Muscle of arm (tissue), 12 donors: ENCODE data around the gene LDLRAD3. TPM values are rescaled to one million over a fixed set of nuclear protein-coding genes. Genes with fewer than 3 reads are reported as not detected.

Source experiments
- DNase-seq: peaks from one replicate; pipeline ENCODE4 v3.0.0-alpha.2; 2013
- polyA plus RNA-seq, 12 donors: library from polyadenylated mRNA; unstranded; fragments of 120-200 nt; gene quantifications; one replicate each; pipeline ENCODE4 v1.2.1, GENCODE V29; 2013; ENCODE audit not compliant: insufficient read length in 12 of 12

The LDLRAD3 gene
- polyA plus RNA-seq, 12 donors, result 18.9 to 29.9 (median 25.4) TPM; not detected in 1

DNA sequence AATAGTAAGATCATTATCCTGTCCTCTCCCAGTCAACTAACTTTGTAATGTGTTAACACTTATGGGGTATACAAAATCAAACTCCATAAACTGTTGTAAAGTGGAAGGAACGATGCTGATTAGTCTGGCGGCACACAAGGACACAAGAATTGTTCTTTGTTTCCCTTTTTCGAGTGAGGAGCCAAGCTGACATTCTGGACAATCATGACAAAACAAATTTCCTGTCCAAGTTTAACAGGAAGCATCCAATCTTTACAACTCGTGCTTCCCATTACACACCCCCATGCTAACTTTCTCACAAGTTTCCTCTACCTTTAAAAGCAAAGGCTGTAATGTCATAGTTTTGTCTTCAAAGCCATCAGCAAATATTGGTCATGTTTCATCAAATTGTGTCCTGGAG, 20.4 kb upstream of the LDLRAD3 start:
- DNase-seq, result no peak

DNA sequence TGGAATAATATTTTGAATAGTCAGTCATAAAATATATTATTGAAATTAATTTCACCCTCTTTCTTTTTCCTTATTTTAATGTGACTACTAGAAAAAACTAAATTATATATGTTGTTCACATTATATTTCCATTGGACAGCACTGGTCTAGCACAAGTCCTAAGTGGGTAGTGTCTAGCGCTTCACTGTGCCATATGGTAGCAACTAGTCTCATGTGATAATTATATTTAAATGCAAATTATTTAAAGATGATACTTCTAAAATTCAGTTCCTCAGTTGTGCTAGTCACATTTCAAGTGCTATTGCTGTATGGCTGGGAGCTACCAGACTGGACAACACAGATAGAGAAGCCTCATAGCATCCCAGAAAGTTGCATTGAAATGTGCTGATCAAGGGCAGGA, 19.1 kb upstream of the LDLRAD3 start:
- DNase-seq, result no peak

DNA sequence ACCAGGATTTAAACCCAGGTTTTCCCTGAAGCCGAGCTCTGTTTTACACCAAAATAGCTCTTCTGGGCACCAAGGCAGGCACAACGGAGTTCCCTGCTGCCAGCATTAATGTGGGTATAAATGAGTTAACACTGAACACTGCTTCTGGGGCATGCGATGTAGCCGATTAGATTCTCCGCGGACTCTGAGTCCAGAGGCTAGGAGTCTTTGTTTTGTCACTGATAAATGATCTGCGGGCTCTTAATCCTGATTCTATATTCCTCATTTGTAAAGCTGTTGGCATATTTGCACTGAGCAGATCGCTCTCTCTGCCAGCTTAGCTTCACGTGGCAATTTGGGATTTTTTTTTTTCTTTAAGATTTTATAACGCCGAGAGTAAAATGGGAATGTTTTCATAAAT, 16.8 kb upstream of the LDLRAD3 start:
- DNase-seq, result no peak

DNA sequence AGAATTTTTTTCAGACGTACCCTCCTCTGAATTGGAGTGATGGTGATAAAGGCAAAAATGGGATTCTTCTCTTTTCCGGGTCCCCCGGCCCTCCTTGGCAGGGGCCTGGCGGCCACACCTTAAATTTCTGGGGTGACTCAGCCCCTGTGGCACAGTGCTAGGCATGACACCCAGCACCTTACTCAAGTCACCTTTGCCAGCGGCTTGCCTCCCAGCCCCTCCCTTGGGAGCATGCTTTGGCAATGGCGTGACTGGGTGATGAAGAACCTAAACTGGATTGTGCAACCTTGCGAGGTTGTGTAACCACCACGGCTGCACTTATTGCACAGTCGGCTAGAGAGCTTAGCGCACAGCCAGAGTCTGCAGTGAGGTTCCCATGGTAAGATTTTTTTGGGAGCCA, 16.2 kb upstream of the LDLRAD3 start:
- DNase-seq, result no peak

DNA sequence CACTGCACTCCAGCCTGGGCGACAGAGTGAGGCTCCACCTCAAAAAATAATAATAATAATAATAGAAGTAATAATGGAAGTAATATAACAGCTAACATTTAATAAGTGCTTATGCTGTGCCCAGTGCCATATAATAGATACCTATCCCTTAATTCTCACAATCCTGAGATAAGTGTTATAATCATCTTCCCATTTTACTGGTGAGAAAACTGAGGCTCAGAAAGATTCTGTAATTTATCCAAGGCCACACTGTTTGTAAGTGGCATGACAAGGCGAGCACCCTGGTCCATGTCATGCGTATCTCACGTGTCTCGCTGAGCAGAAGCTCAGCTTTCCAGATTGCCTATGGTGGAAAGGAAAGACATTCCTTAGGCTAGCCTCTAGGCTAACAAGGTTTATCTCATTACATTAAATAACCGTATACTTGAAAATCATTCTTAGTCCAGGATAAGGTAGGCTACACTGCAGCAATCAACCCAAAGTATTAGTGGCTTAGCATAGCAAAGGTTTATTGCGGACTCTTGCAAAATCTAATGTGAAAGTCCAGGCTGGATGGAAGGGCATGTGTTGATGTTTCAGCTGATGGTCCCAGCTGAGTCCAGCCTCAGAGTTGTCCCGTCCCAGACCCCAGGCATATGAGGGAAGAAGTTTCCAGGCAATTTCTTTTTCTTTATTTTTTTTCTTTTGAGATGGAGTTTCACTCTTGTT, 15.0 kb upstream of the LDLRAD3 start:
- no peak for DNase-seq

DNA sequence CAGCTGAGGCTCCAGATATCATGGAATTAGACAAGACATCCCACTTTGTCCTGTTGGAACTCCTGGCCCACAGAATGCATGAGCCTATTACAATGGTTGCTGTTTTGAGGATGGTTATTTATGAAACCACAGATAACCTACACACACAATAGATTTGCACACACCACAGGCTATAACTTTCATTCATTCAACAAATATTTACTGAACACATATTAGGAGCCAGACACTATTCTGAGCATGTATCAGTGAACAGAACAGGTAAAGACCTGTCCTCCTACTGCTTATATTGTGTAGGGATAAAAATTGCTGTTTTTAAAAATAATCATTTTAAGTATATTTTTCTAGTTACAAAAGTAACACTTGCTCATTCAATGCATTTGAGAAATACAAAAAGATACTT, 13.4 kb upstream of the LDLRAD3 start:
- no peak for DNase-seq

DNA sequence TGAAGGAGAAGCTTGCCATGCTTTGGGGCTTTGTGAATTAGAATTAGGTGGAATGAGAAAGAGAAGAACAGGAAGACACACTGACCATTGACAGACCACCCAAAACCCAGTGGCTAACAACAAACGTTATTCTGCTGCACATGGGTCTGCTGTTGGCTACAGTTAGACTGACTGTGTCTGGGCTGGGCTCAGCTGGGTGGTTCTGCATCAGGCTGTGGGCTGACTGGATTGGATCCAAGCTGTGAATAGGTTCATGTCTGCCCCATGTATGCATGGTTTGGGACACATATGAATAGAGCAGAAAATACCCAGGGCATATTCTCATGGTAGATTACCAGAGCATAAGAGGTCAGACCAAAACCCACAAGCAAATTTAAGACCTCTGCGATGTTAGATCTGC, 11.7 kb upstream of the LDLRAD3 start:
- DNase-seq, result no peak

DNA sequence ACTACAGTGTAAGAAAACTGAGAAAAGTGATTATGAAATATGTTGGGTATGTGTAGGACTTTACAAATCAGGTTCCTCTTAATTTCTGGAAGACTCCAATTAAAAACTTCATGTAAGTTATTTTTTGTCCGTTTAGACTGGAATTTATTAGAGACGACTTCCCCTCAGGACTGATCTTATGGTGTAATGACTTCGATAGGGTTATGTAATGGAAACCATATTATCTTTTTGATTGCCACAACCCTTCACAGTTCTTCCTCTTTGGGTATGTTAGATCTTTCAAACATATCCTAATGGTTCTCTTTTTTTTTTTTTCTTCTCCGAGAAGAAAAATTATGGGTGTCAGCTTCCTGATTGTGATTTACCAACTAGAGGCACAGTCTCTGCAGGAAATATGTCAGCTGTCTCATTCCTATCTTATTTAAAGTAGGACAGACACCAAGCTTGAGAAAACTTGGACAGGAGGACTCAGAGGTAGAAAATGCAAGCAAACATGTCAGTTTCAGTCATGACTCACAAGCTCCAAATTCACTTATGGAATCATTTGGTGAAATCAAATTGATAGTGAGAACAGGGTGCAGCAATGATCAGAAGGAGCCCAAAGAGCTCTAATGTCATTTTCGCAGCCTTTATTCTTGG, 11.1 kb upstream of the LDLRAD3 start:
- DNase-seq, result no peak

DNA sequence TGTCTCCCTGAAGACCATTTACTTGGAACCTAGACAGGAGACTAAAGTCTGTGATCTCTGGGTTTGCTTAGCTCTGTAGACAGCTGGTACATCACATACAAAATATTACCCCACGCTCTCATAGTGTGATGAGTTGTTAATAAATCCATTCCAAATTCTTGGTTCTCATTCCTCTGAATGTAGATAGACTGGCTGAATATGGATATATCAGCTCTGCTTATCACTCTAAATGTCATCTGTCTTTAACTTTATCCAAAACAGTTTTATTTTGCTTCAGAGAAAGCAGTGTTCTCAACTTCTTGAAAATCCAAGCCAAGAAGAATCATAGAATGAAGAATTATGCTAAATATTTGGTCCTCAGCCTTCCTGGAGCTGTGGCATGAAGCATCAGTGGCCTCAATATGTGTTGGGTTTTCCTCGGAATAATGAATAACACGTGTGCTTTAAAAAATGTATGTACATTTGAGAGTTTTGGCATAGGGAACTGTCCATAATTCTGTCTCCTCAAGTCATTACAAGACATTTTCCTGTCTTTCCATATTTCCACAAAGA, 10.5 kb upstream of the LDLRAD3 start:
- peak; percentile 45 for DNase-seq

DNA sequence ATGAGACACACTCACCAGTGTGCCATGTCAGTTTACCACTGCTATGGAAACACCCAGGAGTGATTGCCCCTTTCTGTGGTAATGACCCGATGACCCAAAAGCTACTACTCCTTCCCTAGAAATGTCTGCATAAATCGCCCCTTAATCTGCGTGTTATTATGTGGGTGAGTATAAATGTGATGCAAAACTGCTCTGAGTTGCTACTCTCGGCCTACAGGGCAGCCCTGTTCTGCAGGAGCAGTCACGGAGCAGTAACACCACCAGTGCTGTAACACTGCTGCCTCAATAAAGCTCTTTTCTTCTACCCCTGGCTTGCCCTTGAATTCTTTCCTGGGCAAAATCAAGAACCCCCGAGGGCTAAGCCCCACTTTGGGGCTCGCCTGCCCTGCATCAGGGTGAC, 9.6 kb upstream of the LDLRAD3 start:
- no peak for DNase-seq

DNA sequence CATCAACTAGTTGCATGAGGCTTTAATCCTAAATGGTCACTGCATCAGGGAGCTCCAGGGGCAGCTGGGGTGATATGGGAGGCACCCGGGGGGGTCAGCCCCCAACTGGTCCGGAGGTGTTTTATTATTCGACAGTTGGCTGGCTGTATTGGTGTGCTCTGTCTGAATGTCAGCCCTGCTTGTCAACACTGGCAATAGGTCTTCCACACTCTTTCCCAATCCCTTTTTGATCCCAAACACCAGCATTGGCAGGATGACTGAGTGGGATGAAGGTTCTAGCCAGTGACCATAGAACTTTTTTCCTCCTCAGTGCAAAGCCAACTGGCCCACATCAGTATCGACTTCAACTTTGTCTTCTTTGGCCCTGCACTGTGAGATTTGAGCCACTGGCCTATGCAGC, 8.9 kb upstream of the LDLRAD3 start:
- DNase-seq, result no peak

DNA sequence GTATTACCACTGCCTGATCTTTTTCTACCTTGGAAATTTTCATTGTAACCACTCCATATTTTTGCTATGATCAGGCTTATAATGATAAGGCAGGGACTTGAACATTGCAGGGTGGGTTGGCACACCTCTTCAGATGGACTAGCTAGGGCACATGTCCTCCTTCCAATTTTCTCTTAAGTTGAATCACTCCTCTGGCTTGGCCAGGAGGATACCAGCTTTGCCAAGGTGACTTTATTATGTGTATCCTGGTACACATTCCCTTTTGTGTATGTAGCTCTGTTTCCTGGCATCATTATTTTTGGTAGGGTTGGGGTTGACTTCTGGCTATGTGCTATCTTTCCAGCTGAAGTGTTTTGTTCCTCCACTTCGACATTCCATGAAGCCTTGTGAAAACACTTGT, 8.5 kb upstream of the LDLRAD3 start:
- DNase-seq, result no peak

DNA sequence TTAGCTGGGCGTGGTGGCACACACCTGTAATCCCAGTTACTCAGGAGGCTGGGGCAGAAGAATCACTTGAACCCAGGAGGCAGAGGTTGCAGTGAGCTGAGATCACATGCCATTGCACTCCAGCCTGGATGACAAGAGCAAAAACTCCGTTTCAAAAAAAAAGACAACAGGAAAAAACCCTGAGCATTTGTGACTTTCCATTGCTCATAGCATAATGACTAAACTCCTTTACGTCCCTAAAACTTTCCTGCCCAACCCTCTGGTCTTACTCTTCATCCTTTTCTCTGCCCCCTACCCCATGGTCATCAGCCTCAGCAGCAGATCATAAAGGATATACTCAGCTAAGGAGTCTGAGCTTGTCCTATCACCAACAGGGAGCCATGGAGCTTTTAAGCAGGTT, 6.8 kb upstream of the LDLRAD3 start:
- no peak for DNase-seq

DNA sequence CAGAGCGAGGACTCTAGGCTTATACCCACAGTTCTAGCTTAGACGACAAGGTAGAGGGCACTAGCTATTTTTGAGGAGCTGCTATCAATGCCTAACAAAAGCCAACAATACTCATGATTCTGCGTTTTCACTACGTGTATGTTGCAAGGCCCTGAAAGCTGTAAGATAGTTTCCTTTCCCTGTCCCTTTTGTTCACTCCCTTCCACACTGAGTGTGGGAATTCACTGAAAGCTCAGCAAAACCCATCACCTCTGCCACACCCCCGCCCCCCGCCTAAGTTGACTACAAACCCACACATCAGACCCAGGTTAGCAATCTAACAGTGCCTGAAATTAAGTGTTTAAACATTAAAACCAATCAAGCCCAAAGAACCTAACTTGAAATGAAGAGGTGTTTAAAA, 6.2 kb upstream of the LDLRAD3 start:
- DNase-seq, result no peak

DNA sequence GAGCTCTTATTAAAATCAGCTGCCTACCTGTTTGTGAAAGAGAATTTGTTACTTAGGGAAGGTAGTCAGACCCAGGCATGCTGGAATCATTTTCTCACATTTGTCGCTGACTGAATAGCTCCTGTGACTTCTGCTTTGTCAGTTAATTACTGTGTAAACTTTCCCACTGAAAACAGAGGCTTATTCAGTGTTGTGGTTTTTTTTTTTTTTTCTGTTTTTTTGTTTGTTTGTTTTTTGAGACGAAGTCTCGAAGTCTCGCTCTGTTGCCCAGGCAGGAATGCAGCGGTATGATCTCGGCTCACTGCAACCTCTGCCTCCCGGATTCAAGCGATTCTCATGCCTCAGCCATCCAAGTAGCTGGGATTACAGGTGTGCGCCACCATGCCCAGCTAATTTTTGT, 5.6 kb upstream of the LDLRAD3 start:
- DNase-seq, result no peak

DNA sequence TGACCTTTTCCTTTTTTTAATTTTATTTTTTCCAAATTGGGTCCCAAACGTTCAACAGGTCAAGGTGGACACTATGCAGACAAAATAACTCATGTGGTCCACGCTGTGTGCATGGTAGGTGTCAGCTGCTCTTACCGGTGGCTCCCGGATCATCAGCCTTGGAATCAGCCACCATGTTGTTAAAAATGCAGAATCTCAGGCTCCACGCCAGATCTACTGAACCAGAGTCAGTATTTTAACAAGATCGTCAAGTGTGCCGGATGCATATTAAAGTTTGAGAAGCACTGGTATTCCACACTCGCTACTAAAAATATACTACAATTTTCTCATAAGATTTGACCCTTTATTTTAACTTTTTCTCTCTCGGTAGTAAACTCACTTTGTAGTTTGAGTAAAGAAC, 553 bp upstream of the LDLRAD3 start:
- DNase-seq, result no peak

DNA sequence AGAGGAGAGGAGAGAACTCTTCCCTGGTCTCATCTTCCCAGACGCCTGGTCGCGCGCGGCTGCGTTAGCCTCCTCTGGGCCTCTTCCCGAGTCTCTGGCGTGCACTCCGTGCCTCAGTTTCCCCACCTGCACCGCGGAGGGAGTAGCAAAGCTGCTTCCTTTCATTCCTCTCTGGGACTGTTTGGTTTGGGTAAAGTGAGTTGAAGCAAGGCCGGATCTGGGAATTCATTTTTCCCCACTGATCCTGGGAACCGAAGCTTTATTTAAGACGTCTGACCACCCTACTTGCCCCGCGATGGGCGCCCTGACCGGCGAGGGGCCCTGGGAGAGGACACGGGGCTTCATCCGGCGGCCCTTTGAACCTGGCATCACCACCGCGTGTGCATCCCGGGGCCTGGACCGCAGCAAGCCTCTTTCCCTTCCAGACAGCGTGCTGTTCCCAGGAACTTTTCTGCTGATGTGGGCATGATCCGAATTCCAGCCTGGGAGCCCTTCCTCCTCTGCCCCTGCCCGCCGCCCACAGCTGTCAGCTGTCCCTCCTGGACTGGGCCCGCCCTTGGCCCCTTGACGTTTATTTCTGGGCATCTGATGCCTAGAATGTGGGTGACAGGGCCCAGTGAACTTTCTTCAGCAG, 758 bp downstream of the LDLRAD3 start:
- DNase-seq, result peak; percentile 32

DNA sequence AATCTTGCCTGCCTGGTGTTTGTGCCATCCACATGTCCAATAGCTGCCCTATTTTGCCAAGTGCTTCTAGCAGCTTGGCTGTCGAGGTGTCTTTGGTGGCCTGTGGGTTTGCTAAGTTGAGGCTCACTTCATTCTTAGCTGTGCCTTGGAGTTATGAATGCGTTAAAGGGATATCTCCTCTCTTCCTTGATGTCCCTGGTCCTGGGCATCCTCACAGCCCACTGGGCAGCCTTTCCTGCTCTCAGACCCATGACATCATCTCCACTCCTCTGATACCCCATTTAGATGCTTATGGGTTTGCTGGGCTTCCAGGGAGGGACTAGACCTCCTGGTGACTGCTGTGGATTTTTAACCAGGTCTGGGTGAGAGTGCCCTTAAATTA, 1.3 kb downstream of the LDLRAD3 start:
- no peak for DNase-seq

DNA sequence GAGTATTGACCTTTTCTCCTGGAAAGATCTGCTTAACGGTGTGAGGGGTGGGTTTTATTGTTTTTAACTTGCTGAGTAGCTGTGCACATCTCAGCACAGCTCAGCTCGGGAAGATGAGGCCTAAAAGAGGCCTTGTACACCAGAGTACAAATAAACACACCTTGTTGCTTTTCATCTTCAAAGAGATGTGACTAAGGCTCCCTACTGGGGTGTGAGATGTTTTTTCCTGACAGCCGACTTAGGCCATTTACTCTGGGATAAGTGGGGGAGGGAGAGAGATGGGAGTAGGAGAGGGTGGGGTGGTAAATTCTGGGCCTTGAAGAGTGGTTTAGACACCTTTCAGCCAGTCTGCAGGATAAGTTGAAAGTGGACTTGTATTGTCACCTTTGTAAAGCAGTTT, 2.9 kb downstream of the LDLRAD3 start:
- no peak for DNase-seq

DNA sequence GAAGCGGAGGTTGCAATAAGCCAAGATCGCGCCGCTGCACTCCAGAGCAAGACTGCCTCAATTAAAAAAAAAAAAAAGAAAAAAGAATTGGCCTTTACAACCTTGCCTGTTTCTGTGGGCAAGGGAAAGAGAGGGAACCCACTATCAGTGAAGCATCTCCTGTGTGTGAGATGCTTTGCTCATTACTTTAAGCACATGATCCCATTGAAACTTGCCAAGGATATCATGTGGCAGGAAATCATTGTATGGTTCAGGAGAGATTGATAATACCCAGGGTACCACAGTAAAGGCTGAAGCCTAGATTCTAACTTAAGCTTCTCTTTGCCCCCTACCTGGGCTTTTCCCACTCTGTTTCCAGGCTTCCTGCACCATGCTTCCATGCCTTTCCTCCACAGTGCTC, 3.6 kb downstream of the LDLRAD3 start:
- DNase-seq, result no peak

DNA sequence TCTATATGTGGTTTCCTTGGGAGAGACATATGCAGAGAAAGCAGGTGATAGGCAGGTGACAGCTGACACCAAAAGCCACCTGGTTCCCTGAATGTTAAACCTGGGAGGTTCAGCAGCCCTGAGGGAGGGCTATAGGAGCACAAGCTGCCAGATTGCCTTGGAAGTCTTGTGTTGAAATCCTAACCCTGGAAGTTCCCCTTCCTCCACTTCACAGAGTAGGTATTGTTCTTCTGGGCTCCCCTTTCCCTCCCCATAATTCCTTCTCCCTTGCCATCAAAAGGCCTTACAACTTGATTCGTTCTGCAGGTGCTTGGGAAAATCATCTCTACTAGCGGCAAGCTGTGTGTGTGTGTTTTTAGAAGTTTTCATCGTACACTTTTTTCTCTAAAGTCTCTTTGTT, 5.4 kb downstream of the LDLRAD3 start:
- no peak for DNase-seq

DNA sequence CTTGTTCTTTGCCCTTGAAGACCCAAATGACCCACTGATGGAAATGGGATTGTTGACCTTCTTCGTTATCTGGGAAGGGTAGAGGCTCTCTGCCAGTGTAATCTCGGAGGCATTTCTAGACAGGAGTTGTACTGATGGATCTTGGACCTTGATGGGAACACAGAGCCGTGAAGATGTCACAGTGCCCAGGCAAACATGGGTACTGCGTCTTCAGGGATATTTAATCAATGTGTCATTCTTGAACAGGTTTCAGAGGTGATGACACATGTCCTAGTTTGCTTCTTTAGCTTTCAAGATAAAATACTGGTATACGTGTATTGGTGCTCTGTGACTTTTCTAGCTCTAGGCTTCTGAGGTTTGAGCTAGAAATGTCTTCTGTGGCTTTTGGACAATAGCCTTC, 6.2 kb downstream of the LDLRAD3 start:
- DNase-seq, result no peak

DNA sequence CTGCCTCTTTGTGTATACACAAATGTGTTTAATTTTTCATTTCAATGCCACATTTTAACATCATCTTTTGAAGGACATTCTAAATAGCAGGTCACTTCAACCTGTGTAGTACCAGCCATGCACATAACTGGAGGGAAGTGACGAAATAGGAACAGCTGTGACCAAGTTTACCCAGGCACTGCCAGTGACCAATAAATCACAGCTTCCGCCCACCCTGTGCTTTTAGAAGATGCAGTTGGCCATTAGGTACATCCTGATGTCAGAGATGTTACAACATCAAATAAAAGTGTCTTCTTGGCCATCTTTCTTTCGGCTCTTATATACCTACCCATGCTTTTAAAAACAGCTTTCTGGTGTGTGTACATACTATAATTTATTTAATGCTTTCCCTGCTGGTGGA, 7.8 kb downstream of the LDLRAD3 start:
- no peak for DNase-seq
